A673 (cell line): Measurements from ENCODE around the gene EFCAB11. TPM values are rescaled to one million over a fixed set of nuclear protein-coding genes. Genes with fewer than 3 reads are reported as not detected.
"Not testable (repeated sequence)": the region's sequence is repeated elsewhere in the genome, so short reads cannot be mapped to it uniquely, and the experiment has no call there.

ENCODE experiments used
- BruUV-seq: library from RNA; stranded (reverse); fragments of 400-500 nt; replicated peaks from 2 replicates; lab custom pipeline; 2021; lab: Mats Ljungman, UMichigan
- CTCF ChIA-PET: fragments of 300-600 bp; sonication (Branson Sonifier 250); formaldehyde crosslinking; loops from one replicate; lab custom pipeline; 2022; ENCODE audit warnings: antibody characterized with exemption; lab: Charles Lee
- POLR2A ChIA-PET: fragments of 300-600 bp; sonication (Branson Sonifier 250); formaldehyde crosslinking; loops from one replicate; lab custom pipeline; 2022; ENCODE audit warnings: antibody characterized with exemption; ENCODE audit not compliant: low non-redundant PET; lab: Charles Lee
- DNase-seq: peaks from one replicate; pipeline ENCODE4 v3.0.0-alpha.2; 2015; ENCODE audit warnings: low spot score
- H3K27ac ChIP-seq: fragments of 200-600 bp; sonication (generic); 2 replicates; pipeline ENCODE4 v1.5.1; 2016; ENCODE audit warnings: mixed run types, low read depth, mild to moderate bottlenecking, mixed read lengths, antibody characterized with exemption, low read length; ENCODE audit not compliant: poor library complexity, severe bottlenecking
- H3K27me3 ChIP-seq: fragments of 200-600 bp; sonication (generic); replicated peaks from 2 replicates; pipeline ENCODE4 v1.6.1; 2017; ENCODE audit warnings: mixed run types, low read depth, mild to moderate bottlenecking, mixed read lengths, antibody characterized with exemption, low read length; ENCODE audit not compliant: insufficient read depth, poor library complexity
- H3K36me3 ChIP-seq: fragments of 200-600 bp; sonication (generic); 2 replicates; pipeline ENCODE4 v1.6.1; 2016; ENCODE audit warnings: mixed run types, mild to moderate bottlenecking, mixed read lengths, antibody characterized with exemption, low read length; ENCODE audit not compliant: insufficient read depth, poor library complexity, severe bottlenecking
- H3K4me1 ChIP-seq: fragments of 200-600 bp; sonication (generic); 2 replicates; pipeline ENCODE4 v1.6.1; 2017; ENCODE audit warnings: mixed run types, mild to moderate bottlenecking, mixed read lengths, antibody characterized with exemption, low read length; ENCODE audit not compliant: insufficient read depth, poor library complexity, severe bottlenecking
- H3K4me3 ChIP-seq: fragments of 200-600 bp; sonication (generic); 2 replicates; pipeline ENCODE4 v1.5.1; 2016; ENCODE audit warnings: low read depth, mixed run types, mild to moderate bottlenecking, mixed read lengths, low read length; ENCODE audit not compliant: poor library complexity, severe bottlenecking
- H3K9me3 ChIP-seq: fragments of 200-600 bp; sonication (generic); 2 replicates; pipeline ENCODE4 v1.6.1; 2016; ENCODE audit warnings: mixed run types, low read depth, mild to moderate bottlenecking, mixed read lengths, antibody characterized with exemption, low read length; ENCODE audit not compliant: poor library complexity, severe bottlenecking
- EZH2 ChIP-seq: fragments of 200-600 bp; sonication (generic); IDR thresholded peaks from 2 replicates; pipeline ENCODE4 v1.6.1; 2017; ENCODE audit warnings: borderline replicate concordance, low read depth, mild to moderate bottlenecking, mixed read lengths, antibody characterized with exemption, low read length; ENCODE audit not compliant: poor library complexity, severe bottlenecking
- intact Hi-C: fragments of 100-400 bp; cut with micrococcal nuclease; formaldehyde crosslinking; loops from one replicate; pipeline ENCODE4 v1.10.0; 2022; ENCODE audit not compliant: unreplicated experiment
- total RNA-seq: library from RNA; stranded (reverse); gene quantifications from 2 replicates; pipeline ENCODE4 v1.2.3, GENCODE V29; 2021
- TF ChIP-seq, protein P1 (sequence below): fragments of 300-800, 200-600 bp; sonication (generic); conservative IDR thresholded peaks from 2 replicates; pipeline ENCODE4 v1.5.1; 2017; ENCODE audit warnings: low read depth, mild to moderate bottlenecking, antibody characterized with exemption, low read length, moderate library complexity, mixed read lengths

The EFCAB11 gene
- total RNA-seq, 1 experiment from 2014 or later, result 8.4 TPM

DNA sequence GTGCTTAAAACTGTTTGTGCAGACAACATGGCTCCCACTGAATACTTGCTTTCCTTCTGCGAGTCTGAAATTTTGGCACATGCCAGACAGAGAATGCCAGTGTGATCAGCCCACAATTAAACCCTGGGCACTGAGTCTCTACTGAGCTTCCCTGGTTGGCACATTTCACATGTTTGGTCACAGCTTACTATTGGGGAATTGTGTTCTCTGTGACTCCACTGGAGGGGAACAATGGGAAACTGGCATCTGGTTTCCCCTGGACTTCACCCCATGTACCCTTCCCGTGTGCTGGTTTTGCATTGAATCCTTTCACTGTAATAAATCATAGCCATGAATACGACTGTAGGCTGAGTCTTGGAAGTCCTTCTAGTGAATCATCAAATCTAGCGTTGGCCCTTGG lies 64.9 kb downstream of the EFCAB11 start:
- no peaks in the 10 kb centered on the region for H3K27me3 ChIP-seq
- ChIA-PET POLR2A (no interaction called here), CTCF (no interaction called here)
- no peaks in the 10 kb centered on the region for H3K9me3 ChIP-seq
- intact Hi-C loops, result no loop called here
- BruUV-seq, result no TSS peak
- TF ChIP-seq EZH2, result no peak
- TF ChIP-seq, protein P1, sequence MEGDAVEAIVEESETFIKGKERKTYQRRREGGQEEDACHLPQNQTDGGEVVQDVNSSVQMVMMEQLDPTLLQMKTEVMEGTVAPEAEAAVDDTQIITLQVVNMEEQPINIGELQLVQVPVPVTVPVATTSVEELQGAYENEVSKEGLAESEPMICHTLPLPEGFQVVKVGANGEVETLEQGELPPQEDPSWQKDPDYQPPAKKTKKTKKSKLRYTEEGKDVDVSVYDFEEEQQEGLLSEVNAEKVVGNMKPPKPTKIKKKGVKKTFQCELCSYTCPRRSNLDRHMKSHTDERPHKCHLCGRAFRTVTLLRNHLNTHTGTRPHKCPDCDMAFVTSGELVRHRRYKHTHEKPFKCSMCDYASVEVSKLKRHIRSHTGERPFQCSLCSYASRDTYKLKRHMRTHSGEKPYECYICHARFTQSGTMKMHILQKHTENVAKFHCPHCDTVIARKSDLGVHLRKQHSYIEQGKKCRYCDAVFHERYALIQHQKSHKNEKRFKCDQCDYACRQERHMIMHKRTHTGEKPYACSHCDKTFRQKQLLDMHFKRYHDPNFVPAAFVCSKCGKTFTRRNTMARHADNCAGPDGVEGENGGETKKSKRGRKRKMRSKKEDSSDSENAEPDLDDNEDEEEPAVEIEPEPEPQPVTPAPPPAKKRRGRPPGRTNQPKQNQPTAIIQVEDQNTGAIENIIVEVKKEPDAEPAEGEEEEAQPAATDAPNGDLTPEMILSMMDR, result no peak
- no peak overlapping the region for H3K27ac ChIP-seq
- H3K4me1 ChIP-seq, result no peaks in the 10 kb centered on the region
- H3K36me3 ChIP-seq, result no peaks in the 10 kb centered on the region
- no peak overlapping the region for H3K4me3 ChIP-seq
- no peak for DNase-seq

DNA sequence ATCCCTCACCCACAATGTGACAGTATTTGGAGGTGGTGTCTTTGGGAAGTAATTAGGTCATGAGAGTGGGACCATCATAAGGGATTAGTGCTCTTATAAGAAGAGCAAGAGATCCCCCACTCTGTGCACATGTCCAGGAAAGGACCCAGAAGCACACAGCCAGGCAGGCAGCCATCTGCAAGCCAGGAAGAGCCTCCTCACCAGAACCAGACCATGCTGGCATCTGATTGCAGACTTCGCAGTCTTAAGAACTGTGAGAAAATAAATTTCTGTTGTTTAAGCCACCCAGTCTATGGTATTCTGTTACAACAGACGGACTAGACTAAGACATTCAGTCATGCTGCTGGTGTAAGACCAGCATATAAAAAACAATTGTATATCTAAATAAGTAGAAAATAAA lies 69.8 kb downstream of the EFCAB11 start:
- Histone ChIP-seq H3K27me3 (no peaks in the 10 kb centered on the region), H3K9me3 (no peaks in the 10 kb centered on the region), H3K36me3 (no peaks in the 10 kb centered on the region), H3K27ac (no peak overlapping the region), H3K4me3 (no peak overlapping the region), H3K4me1 (no peaks in the 10 kb centered on the region)
- CTCF ChIA-PET, result no interaction called here
- DNase-seq, result no peak
- POLR2A ChIA-PET, result no interaction called here
- TF ChIP-seq EZH2, result no peak
- TF ChIP-seq, protein P1, result no peak
- intact Hi-C loops, result no loop called here
- no TSS peak for BruUV-seq

DNA sequence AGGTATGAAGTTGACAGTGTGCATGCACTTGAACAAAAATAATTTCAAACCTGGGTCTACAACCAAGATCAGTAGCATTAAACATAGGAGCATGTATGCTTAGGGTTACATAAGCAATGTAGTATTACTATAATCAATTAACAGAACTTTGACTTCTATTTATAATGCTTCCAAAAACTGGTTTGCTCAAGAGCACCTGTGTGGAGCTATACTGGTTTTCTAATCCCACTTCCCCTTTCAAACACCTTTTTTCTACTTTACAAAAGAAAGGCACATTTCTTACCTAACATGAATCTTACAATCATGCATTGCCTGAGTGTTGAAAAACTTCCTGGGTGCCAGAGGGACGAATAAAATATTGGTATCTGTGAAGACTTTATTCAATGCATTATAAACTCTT lies 72.7 kb downstream of the EFCAB11 start:
- intact Hi-C loops, result no loop called here
- no peaks in the 10 kb centered on the region for H3K9me3 ChIP-seq
- H3K36me3 ChIP-seq, result no peaks in the 10 kb centered on the region
- DNase-seq, result no peak
- no peak overlapping the region for H3K4me3 ChIP-seq
- TF ChIP-seq, protein P1, result no peak
- TF ChIP-seq EZH2, result no peak
- H3K4me1 ChIP-seq, result no peaks in the 10 kb centered on the region
- ChIA-PET CTCF (no interaction called here), POLR2A (no interaction called here)
- BruUV-seq, result no TSS peak
- H3K27me3 ChIP-seq, result no peaks in the 10 kb centered on the region
- H3K27ac ChIP-seq, result no peak overlapping the region

DNA sequence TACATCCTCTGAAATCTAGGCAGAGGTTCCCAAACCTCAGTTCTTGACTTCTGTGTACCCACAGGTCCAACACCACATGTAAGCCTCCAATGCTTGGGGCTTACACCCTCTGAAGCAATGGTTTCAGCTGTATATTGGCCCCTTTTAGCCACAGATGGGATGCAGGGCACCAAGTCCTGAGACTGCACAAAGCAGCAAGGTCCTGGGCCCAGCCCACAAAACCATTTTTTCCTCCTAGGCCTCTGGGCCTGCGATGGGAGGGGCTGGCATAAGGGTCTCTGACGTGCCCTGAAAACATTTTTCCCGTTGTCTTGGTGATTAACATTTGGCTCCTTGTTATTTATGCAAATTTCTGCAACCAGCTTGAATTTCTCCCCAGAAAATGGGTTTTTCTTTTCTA lies 80.4 kb downstream of the EFCAB11 start:
- H3K27ac ChIP-seq, H3K4me3 ChIP-seq, DNase-seq, H3K4me1 ChIP-seq, H3K9me3 ChIP-seq, H3K36me3 ChIP-seq, H3K27me3 ChIP-seq, POLR2A ChIA-PET, BruUV-seq, CTCF ChIA-PET, intact Hi-C loops: not testable (repeated sequence)
